ENCODE results near the gene CIPC. TPM values are rescaled to one million over a fixed set of nuclear protein-coding genes. Genes with fewer than 3 reads are reported as not detected.
A peak's percentile ranks its signal among the peaks of the same experiment; 100 is the strongest.

The CIPC gene, protein sequence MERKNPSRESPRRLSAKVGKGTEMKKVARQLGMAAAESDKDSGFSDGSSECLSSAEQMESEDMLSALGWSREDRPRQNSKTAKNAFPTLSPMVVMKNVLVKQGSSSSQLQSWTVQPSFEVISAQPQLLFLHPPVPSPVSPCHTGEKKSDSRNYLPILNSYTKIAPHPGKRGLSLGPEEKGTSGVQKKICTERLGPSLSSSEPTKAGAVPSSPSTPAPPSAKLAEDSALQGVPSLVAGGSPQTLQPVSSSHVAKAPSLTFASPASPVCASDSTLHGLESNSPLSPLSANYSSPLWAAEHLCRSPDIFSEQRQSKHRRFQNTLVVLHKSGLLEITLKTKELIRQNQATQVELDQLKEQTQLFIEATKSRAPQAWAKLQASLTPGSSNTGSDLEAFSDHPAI
- polyA plus RNA-seq (ENCODE audit: insufficient read length) = 21.3 TPM

DNA sequence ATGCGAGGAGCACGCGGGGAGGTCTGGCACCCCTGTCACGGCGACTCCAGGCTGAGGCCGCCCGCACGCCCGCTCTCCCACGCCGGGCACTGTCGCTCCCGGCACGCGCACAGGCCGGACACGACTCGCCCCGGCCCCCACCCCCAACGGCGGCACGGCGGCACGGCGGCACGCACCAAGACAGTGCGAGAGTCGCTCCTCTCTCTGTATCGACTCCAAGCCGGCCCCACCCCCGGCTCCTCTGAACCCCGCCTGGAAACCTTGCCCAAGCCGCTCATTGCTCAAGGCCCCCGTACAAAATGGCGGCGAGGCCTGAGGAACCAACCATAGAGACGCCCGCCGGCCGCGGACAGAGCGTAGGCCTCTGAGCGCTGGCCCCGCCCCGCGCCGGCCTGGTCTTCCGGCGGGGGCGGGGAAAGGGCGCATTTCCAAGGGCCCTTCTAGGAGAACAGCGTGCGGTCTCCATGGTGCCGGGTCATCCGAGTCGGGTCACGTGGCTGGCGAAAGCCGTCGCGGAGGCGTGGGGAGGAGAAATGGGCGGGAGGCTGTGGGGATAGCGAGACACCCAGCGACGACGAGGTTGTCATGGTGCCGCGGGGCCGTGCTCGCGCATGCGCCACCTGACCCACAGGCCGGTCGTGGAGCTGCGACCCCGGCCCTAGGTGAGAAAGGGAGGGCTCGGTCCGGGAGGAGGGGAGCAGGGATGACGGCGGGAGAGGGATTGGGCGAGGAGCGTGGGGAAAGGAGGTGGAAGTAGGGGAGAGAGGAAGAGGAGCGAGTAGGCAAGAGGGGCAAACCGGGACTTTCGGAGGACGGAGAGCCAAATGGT, at the start of gene CIPC:
Gene CIPC, plus strand, starts transcription at position 559 of the 829 bp plus-strand sequence. CDS start 7,451 bp downstream, outside the sequence.
- DNase-seq = peak; percentile 99

- DNase-seq = no peak
These were observed 46.9 kb upstream of the CIPC start for GRCh38 chr14:77051116-77051515.

- DNase-seq = no peak
These were observed 45.6 kb upstream of the CIPC start for GRCh38 chr14:77052281-77053044.

- DNase-seq = no peak
These were observed 44.8 kb upstream of the CIPC start for GRCh38 chr14:77053046-77053841.

- no peak for DNase-seq
These were observed 42.8 kb upstream of the CIPC start for GRCh38 chr14:77055306-77055705.

GRCh38 chr14:77055981-77056380, 42.1 kb upstream of the CIPC start:
- no peak for DNase-seq

- DNase-seq = no peak
These were observed 39.9 kb upstream of the CIPC start for GRCh38 chr14:77058117-77058516.

- no peak for DNase-seq
These were observed 39.3 kb upstream of the CIPC start for GRCh38 chr14:77058785-77059184.

- no peak for DNase-seq
These were observed 38.7 kb upstream of the CIPC start for GRCh38 chr14:77059276-77059915.

- no peak for DNase-seq
These were observed 36.3 kb upstream of the CIPC start for GRCh38 chr14:77061630-77062257.

DNA sequence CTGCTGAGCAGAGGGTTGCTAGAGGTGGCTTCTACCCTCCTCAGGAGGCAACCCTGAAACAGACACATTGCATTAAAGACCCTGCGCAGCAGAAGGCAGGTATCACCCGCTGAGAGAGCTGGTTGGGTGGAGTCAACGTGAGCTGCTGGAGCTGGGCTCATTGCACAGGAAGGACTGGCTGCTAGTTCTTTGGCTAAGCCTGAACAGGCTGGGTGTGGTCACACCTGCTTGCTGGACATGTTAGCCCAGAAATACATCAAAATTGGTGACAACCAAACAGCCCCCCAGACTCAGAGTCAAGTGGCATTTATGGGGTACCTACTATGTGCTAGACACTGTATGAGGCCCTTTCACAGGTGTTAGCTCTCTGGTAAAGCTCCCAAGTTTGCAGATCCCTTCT, 35.8 kb upstream of the CIPC start:
- DNase-seq = no peak

- DNase-seq = no peak
These were observed 34.4 kb upstream of the CIPC start for GRCh38 chr14:77063571-77064171.

DNA sequence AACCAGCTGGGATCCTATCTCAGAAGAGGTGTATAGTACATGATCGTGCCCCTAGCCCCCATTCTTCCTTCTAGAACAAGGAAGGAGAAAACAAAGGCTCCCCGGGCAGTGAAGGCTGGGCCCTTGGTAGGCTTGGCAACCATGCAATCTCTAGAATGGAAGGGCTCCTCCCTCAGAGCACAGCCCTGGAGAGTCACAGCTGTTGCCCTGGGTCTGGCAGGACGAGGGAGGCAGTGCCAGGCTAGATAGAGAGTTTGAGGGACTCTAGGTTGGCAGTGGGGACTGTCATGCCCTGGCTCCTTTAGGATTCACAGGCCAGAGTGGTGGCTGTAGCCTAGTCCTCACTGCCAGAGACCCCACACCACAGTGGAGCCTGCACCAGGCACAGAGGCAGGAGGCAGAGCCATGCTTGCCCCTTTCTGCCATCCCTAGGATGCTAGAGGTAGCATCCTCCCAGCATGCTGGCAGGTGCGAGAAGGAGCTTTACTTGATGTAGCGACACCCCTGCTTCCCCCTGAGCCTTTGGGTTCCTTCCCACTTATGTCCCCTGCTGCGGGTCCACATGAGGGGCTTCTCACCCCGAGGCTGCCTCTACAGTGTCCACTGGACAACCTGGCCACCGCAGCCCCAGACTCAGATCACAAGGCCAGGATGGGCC, 33.4 kb upstream of the CIPC start:
- no peak for DNase-seq

- no peak for DNase-seq
These were observed 32.0 kb upstream of the CIPC start for GRCh38 chr14:77065851-77066577.

DNA sequence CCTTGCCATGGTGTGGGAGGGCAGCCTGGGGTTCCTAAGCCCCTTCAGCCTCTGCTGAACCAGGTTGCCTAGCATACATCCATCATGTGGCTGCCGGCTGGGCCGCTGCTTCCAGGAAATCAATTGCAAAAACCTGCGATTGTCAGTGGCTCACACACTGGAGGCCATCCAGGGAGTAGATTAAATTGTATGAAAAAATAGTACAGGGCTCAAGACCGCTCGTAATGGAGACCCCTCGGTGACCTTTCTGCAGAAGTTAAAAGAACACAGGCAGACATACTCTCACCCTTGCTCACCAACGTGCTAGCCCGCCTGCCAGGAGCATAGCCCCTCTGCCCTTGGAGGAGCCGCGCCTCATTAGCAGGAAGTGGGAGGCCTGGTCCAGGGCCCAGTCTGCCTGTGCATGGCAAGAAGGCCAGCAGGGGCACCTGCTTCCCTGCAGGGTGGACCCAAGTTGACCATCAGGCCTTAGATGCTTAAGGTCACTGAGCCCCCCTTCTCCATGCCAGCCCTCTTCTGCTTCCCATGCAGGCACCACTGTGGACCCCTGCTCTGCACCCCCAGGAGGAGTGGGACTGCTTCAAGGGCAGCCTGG, 31.4 kb upstream of the CIPC start:
- DNase-seq = no peak

DNA sequence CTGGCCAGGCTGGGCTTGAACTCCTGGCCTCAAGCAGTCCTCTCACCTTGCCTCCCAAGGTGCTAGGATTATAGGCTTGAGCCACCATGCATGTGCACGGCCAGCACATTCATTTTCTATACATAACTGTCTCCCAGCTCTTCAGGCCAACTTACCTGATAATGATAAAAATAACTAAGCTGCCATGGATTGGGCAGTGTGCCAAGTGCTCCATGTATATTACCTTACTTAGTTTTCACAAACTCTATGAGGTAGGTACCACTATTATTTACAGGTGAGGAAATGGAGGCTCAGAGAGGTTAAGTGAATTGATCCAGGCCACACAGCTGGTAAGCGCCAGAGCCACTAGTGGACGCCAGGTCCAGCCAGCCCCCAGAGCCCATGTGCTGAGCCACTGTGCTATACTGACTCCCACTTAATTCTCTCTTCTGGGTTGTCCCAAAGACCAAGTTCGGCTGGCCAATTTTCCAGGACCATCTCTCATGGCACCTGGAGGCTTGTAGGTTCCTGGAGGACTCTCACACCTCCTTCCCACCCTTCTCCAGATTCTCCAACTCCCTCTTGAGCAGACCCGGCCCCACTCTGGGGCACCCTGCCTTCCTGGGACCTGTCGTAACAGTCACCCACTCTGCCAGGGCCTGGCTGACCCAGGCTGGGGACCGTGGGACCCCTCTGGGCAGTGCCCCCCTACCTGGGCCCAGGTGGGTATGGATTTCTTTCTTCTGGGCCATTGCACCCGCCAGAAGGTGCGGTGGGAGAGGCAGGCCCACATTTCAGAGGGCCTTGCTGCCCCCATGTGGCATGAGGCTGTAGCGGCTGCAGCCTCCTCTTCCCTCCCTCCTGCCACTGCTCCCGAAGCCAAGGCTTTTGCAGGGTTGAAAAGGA, 30.2 kb upstream of the CIPC start:
- no peak for DNase-seq

- no peak for DNase-seq
These were observed 29.4 kb upstream of the CIPC start for GRCh38 chr14:77068517-77069200.

Data from hindlimb muscle (tissue), 1 donor.